Loucy (cell line): ENCODE measurements around the gene KLK10.

Source experiments
- EZH2phosphoT487 ChIP-seq: fragments of 200-600 bp; IDR thresholded peaks from 2 replicates; pipeline ENCODE4 v1.6.1; 2018; ENCODE audit warnings: antibody characterized with exemption, mild to moderate bottlenecking, moderate library complexity, borderline replicate concordance
- TF ChIP-seq, protein P1 (sequence below): fragments of 200-600 bp; sonication (generic); conservative IDR thresholded peaks from 2 replicates; pipeline ENCODE4 v1.5.1; 2014; ENCODE audit warnings: mild to moderate bottlenecking, antibody characterized with exemption, low read length

DNA sequence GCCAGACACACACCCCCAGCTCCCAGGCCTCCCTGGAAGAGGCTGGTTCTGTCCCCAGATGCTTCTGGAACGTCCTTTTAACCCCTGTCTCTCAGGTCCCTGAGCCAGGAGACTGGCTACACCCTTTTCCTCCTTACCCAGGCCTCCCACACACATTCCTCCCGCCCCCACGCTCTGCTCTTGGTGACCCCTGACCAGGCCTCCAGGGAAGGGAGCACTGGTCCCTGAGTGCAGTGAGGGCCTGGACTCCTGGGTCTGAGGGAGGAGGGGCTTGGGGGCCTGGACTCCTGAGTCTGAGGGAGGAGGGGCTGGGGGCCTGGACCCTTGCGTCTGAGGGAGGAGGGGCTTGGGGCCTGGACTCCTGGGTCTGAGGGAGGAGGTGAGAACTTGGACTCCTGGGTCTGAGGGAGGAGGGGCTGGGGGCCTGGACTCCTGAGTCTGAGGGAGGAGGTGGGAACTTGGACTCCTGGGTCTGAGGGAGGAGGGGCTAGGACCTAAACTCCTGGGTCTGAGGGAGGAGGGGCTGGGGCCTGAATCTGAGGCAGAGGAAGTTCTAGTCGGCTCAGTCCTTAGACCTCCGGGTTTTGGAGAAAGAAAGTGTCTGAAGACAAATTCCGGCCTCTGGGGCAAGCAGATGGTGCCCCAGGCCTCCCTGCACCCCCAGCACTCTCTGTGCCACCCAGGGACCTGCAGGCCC is 50.6 kb downstream of the KLK10 start:
- TF ChIP-seq, protein P1, sequence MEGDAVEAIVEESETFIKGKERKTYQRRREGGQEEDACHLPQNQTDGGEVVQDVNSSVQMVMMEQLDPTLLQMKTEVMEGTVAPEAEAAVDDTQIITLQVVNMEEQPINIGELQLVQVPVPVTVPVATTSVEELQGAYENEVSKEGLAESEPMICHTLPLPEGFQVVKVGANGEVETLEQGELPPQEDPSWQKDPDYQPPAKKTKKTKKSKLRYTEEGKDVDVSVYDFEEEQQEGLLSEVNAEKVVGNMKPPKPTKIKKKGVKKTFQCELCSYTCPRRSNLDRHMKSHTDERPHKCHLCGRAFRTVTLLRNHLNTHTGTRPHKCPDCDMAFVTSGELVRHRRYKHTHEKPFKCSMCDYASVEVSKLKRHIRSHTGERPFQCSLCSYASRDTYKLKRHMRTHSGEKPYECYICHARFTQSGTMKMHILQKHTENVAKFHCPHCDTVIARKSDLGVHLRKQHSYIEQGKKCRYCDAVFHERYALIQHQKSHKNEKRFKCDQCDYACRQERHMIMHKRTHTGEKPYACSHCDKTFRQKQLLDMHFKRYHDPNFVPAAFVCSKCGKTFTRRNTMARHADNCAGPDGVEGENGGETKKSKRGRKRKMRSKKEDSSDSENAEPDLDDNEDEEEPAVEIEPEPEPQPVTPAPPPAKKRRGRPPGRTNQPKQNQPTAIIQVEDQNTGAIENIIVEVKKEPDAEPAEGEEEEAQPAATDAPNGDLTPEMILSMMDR = no peak
- TF ChIP-seq EZH2phosphoT487 = no peak
